Tibial nerve (tissue), 3 donors: ENCODE measurements around the gene CELF1.

Experiments used
- EP300 ChIP-seq, 2 donors: sonication (generic); formaldehyde crosslinking; IDR thresholded peaks; one replicate each; pipeline ENCODE4 v1.6.1; 2017; ENCODE audit warnings: antibody characterized with exemption in 2 of 2, mild to moderate bottlenecking in 1 of 2
- POLR2A ChIP-seq, 2 donors: fragments of 450-650 bp; IDR thresholded peaks; one replicate each; pipeline ENCODE4 v1.6.1; 2017; ENCODE audit warnings: antibody characterized with exemption in 2 of 2, mild to moderate bottlenecking in 2 of 2, moderate library complexity in 2 of 2

DNA sequence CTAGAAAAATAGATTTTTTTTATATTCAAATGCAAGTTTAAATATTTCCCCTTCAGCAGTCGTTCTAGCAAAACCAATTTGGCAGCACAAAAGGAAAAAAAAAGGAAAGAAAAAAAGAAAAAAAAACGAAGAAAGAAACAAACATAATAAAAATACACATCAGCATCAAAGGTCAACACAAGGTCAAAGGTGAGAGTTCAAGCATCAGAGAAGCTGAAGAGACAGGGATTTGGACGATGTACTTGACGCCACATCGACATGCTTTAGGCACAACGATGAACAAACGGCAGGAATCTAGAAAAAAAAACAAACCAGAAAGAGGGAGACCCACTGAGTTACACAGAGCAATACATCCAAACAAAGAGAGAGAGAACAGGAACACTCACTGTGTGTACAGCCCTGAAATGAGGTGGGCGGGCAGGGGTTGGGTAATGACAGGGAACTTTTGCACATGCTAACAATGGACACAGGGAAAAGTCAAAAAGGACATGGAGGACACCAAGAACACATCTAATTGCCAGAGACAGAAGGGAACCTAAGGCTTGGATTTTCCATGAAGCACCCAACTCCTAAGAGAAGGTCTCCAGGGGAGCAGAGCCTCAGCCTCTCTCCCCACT lies 84.2 kb downstream of the CELF1 start:
- TF ChIP-seq EP300 (IDR thresholded peaks at IDR 0.05) (peak in 1 of 2 donors; percentile 35), POLR2A (IDR thresholded peaks at IDR 0.05) (no peak)
